OCI-LY3 (cell line): ENCODE results near the gene RAP1B.

Experiments used
- H2AFZ ChIP-seq: fragments of 200-600, 300-600 bp; shearing (Covaris generic); 2 replicates; pipeline ENCODE4 v1.6.0; 2014; ENCODE audit warnings: antibody characterized with exemption, low read depth, low read length
- H3K27ac ChIP-seq: fragments of 200-600, 300-600 bp; sonication (generic); 2 replicates; pipeline ENCODE4 v1.5.1; 2014; ENCODE audit warnings: mild to moderate bottlenecking, low read length, moderate library complexity, mixed read lengths
- H3K27me3 ChIP-seq: fragments of 200-600, 300-600 bp; sonication (generic); 2 replicates; pipeline ENCODE4 v1.6.1; 2014; ENCODE audit warnings: low read depth, low read length, mixed read lengths
- H3K36me3 ChIP-seq: fragments of 200-600, 300-600 bp; sonication (generic); replicated peaks from 2 replicates; pipeline ENCODE3; 2014; ENCODE audit warnings: low read depth, low read length, mixed read lengths
- H3K4me1 ChIP-seq: fragments of 300-600, 200-600 bp; sonication (generic); 2 replicates; pipeline ENCODE4 v1.6.1; 2014; ENCODE audit warnings: low read length, mixed read lengths
- H3K4me2 ChIP-seq: fragments of 200-600, 300-600 bp; sonication (generic); 2 replicates; pipeline ENCODE4 v1.6.1; 2014; ENCODE audit warnings: low read length, mixed read lengths
- H3K4me3 ChIP-seq: fragments of 300-600, 200-600 bp; sonication (generic); 2 replicates; pipeline ENCODE4 v1.5.1; 2014; ENCODE audit warnings: antibody characterized with exemption, mild to moderate bottlenecking, low read length, moderate library complexity
- H3K79me2 ChIP-seq: fragments of 300-600, 200-600 bp; shearing (Covaris generic); 2 replicates; pipeline ENCODE4 v1.6.1; 2014; ENCODE audit warnings: mild to moderate bottlenecking, low read length, mixed read lengths
- H3K9ac ChIP-seq: fragments of 300-600, 200-600 bp; shearing (Covaris generic); 2 replicates; pipeline ENCODE4 v1.6.0; 2014; ENCODE audit warnings: mild to moderate bottlenecking, low read length, moderate library complexity
- H3K9me3 ChIP-seq: fragments of 200-600, 300-600 bp; shearing (Covaris generic); 2 replicates; pipeline ENCODE4 v1.6.1; 2014; ENCODE audit warnings: low read length, mixed read lengths; ENCODE audit not compliant: insufficient read depth
- H4K20me1 ChIP-seq: fragments of 200-600, 300-600 bp; sonication (generic); 2 replicates; pipeline ENCODE4 v1.6.1; 2016; ENCODE audit warnings: low read length, mixed read lengths; ENCODE audit not compliant: insufficient read depth
- EZH2phosphoT487 ChIP-seq: fragments of 200-600 bp; shearing (Covaris generic); IDR thresholded peaks from 2 replicates; pipeline ENCODE4 v1.6.1; 2018; ENCODE audit warnings: antibody characterized with exemption, mixed run types, low read depth
- TF ChIP-seq, protein P1 (sequence below): fragments of 200-600, 300-600 bp; sonication (generic); IDR thresholded peaks from 2 replicates; pipeline ENCODE4 v1.5.1; 2014; ENCODE audit warnings: antibody characterized with exemption, low read length, low read depth

Gene RAP1B

DNA sequence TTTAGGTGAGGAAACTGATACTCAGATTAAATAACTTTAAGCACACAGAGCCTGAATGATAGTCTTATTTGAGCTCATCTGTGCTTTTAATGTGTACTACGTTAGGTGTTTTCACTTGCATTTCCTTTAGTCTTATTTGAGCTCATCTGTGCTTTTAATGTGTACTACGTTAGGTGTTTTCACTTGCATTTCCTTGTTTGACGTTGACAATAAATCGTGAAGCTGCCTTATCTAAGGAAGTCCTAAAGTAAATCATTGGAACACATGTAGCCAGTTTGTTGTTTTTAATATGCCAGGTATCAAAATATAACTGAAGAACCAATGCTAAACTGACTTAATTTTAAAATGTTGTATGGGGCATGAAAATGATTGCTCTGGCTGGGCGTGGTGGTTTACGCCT is 2.0 kb downstream of the RAP1B start:
- H3K4me1 ChIP-seq, result peaks cover 33% of the 10 kb centered on the region

GRCh38 chr12:68613209-68613904 is 2.7 kb downstream of the RAP1B start:
- Histone ChIP-seq H3K4me2 (peak overlapping the region; percentile 96), H2AFZ (no peak overlapping the region), H3K36me3 (peaks cover 13% of the 10 kb centered on the region), H4K20me1 (peaks cover 61% of the 10 kb centered on the region), H3K79me2 (peaks cover 76% of the 10 kb centered on the region), H3K4me1 (peaks cover 33% of the 10 kb centered on the region), H3K4me3 (peak overlapping the region; percentile 93), H3K9ac (no peak overlapping the region), H3K27ac (no peak overlapping the region), H3K27me3 (no peaks in the 10 kb centered on the region), H3K9me3 (no peaks in the 10 kb centered on the region)
- TF ChIP-seq EZH2phosphoT487, result no peak
- TF ChIP-seq, protein P1, sequence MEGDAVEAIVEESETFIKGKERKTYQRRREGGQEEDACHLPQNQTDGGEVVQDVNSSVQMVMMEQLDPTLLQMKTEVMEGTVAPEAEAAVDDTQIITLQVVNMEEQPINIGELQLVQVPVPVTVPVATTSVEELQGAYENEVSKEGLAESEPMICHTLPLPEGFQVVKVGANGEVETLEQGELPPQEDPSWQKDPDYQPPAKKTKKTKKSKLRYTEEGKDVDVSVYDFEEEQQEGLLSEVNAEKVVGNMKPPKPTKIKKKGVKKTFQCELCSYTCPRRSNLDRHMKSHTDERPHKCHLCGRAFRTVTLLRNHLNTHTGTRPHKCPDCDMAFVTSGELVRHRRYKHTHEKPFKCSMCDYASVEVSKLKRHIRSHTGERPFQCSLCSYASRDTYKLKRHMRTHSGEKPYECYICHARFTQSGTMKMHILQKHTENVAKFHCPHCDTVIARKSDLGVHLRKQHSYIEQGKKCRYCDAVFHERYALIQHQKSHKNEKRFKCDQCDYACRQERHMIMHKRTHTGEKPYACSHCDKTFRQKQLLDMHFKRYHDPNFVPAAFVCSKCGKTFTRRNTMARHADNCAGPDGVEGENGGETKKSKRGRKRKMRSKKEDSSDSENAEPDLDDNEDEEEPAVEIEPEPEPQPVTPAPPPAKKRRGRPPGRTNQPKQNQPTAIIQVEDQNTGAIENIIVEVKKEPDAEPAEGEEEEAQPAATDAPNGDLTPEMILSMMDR, result no peak

More for the DNA sequence above, 2.0 kb downstream of the RAP1B start:
- TF ChIP-seq EZH2phosphoT487, result no peak
- TF ChIP-seq, protein P1, result no peak
- peaks cover 13% of the 10 kb centered on the region for H3K36me3 ChIP-seq
- peak overlapping the region; percentile 93 for H3K4me3 ChIP-seq
- peaks cover 55% of the 10 kb centered on the region for H4K20me1 ChIP-seq
- H2AFZ ChIP-seq, result no peak overlapping the region
- H3K79me2 ChIP-seq, result peaks cover 69% of the 10 kb centered on the region
- H3K9ac ChIP-seq, result peak overlapping the region; percentile 96
- peak overlapping the region; percentile 96 for H3K4me2 ChIP-seq
- H3K27ac ChIP-seq, result peak overlapping the region; percentile 86
- H3K27me3 ChIP-seq, result no peaks in the 10 kb centered on the region
- no peaks in the 10 kb centered on the region for H3K9me3 ChIP-seq

GRCh38 chr12:68614105-68614679 is 3.5 kb downstream of the RAP1B start:
- Histone ChIP-seq H3K9ac (no peak overlapping the region), H4K20me1 (peaks cover 70% of the 10 kb centered on the region), H2AFZ (no peak overlapping the region), H3K27ac (no peak overlapping the region), H3K36me3 (peaks cover 13% of the 10 kb centered on the region), H3K4me2 (peak overlapping the region; percentile 96), H3K4me3 (0 out of 2 replicates have a peak overlapping the region, but pooled peaks have one; percentile 14), H3K27me3 (no peaks in the 10 kb centered on the region), H3K9me3 (no peaks in the 10 kb centered on the region), H3K4me1 (peaks cover 33% of the 10 kb centered on the region), H3K79me2 (peaks cover 84% of the 10 kb centered on the region)
- no peak for TF ChIP-seq EZH2phosphoT487
- TF ChIP-seq, protein P1, result no peak

DNA sequence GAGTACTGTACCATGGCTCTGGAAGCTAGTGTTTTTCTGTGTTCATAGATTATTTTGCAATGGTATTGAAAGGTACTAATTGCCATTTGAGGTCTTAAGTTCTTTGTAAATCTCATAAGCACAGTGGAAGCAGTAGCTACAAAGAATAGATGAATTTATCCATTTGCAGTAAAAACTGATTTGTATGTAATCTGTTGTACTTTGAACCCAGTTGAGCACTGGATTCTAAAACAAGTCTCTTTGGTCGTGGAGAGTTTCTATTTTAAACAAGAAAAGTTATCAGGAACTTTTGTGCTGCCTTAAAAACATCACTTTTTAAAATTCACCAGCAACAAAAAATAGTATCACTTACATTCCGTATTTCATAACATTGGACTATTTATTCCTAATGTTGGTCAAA is 4.1 kb downstream of the RAP1B start:
- Histone ChIP-seq H3K4me3 (no peak overlapping the region), H3K9me3 (no peaks in the 10 kb centered on the region), H2AFZ (no peak overlapping the region), H3K36me3 (peaks cover 13% of the 10 kb centered on the region), H4K20me1 (peaks cover 75% of the 10 kb centered on the region), H3K4me2 (peak overlapping the region; percentile 96), H3K27me3 (no peaks in the 10 kb centered on the region), H3K9ac (no peak overlapping the region), H3K79me2 (peaks cover 90% of the 10 kb centered on the region), H3K27ac (no peak overlapping the region), H3K4me1 (peaks cover 31% of the 10 kb centered on the region)
- no peak for TF ChIP-seq EZH2phosphoT487
- TF ChIP-seq, protein P1, result no peak
